NCI-H146 treated with DMSO at 0.1 percent for 48 hours (cell line): ENCODE measurements around the gene ARAP1.

Experiments
- DNase-seq: peaks from one replicate; lab custom pipeline; 2025; ENCODE audit not compliant: unreplicated experiment; lab: John Stamatoyannopoulos, UW

ARAP1 gene

DNA sequence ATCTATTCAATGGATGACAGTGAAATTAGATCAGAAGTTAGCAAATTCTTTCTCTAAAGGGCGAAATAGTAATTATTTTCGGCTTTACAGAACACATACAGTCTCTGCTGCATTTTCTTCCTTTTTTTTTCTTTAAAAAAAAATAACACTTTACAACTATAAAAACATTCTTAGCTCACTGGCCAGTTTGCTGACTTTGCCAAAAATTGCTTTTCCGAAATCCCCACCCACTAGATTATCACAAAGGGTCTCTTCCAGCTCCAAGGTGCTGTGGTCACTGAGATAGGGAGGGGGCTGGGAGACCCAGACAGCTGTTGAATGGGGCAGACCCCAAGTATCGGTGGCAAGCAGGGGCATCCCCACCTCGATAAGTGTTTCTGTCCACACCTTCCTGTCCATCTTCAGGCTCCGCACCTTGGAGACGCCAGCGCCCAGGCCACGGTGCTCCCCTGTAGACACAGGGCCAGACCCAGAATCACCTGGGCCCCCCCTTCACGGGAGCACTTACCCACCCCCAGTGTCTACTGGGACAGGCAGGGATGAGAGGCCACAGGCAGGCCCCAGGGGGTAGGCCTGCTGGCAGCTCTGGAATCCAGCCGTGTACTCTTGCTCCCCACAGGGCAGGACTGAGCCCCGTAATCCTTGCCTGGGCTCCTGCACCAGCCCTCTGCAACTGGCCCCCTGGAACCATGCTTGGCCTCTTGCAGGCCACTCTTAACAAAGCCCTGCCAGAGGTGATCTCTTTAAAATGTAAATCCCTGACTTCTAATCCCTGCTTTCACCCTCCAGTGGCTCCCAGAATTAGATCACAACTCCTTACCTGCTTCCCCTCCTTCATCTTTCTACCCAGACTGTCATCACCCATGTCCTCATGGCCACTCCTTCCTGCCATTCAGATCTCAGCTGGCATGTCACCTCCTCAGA is 46.5 kb downstream of the ARAP1 start:
- DNase-seq: no peak

DNA sequence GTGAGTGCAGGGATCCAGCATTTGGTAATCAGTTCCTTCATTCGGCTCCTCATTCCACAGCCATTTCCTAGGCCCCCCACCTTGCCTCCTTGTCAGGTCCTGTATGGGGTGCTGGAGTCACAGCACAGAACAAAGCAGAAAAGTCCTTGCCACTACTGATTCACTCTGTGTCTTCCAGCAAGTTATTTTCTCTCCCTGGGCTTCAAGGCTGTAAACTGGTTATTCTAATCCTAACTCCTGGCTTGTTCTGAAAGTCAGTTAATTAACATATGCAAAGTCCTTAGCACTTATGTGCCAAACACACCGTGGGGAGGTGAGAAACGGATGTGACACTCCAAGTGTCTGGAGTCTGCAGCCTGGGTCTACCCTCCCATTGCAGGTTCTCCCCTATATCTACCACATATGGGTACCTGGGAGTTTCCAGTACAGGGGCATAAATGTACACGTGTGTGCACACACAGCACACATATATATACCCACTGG is 47.4 kb downstream of the ARAP1 start:
- no peak for DNase-seq

DNA sequence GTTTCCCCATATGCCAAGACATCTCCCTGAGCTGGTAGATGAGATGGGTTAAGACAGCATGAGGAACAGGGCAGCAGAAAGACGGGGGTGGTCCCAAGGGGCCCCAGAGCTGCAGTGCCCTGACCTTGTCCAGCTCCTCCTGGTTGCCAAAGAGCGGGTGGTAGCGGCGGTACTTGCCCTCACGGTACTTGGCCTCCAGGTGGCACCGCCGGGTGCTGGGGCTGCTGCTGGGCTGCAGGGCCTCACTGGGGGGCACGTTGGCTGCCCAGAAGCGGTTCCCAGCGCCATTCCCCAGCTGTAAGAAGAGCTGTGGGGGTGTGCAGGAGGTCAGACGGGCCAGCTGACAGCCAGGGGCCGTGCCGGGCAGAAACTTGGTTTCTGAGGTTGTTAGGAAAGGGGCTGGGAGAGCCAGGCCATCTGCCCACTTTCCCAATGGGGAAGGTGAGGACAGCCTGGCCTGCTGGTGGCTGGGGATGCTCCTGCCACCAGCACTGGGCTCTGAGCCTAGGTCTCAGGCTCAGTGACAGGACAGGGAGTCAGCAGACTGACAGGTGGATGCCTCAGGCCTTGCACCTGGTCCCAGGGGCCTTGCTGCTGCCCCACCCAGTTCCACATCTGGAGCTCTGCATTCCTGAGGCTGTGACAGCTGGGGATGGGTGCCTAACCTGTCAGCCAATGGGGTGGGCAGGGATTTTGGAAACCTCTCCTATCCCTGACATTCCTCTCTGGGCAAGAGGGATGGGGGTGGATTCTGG is 48.0 kb downstream of the ARAP1 start:
- no peak for DNase-seq

DNA sequence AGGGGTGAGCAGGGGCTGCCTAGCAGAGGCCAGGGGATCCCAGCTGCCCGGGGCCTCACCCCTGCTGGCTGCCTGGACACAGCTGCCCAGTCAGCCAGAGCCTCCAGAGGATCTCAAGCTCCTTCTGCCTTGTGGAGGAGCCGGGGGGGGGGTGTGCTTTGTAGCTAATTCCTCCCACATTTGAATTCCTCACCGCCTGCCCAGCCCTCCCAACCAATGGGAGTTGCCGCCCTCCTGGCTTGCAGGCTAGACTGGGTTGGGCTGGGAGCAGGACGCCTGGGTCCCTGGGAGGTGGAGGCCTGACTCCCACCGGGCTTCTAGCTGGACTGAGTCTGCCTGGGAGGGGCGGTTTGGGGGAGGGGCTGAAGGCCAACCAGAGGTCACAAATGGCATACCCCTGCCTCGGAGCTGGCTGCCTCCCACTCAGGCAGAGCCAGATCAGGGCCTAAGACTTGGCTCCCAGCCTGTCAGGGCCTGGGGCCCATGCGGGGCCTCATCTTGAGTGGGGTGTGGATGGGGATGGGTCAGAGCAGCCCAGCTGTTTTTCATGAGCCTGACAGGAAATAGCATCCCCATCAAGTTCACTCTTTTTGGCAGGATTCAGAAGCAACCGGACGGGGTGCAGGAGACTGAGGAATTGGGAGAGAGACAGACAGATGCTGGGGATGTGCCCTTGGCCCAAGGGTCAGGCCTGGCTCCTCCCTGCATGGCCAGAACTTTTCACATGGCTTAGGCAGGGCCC is 48.8 kb downstream of the ARAP1 start:
- DNase-seq: no peak

DNA sequence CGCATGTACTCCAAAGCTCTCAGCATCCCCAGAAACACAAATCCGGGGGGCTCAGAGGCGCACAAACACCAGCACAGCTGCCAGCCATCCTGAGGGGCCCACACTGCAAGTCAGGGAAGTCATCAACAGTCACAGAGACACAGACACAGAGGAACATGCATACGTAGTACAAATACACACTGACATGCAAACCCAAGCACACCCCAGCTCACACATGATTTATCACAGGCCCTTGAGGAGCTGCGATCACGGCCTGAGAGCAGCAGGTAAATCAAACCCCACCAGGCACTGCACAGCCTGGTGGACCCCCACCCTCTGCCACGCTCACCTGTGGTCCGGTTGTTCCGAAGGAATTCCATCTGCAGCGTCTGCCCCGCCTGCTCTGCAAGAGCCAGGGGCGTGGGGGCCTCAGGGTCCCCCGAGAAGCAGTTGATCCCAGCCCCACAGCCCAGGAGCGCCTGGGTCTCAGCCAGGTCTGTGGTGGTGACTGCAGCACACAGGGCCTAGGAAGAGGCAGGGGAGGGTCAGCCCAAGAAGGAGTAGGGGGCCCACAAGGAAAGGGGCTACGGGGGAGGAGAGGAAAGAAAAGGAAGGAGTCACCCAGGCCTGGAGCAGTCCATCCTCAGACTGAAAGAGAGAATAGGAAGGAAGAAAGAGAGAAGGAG is 49.5 kb downstream of the ARAP1 start:
- no peak for DNase-seq

DNA sequence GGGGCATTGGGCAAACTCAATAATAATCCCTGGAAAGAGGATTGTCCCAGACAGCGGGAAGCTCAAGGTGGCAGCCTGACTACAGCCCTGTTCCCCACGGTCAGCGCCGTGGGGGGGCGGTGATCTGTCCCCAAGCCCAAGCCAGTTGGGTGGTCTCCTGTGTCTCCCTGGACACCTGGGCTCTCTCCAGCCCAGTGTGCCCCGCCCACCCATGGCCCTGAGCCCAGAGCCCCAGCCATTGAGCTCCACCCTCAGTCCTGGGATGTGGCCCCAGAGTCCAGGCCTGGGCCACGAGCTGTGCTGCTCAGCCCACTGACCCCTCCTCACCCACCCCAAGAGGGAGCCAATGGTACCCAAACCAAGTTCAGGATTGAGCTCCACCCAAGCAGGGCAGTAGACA is 50.1 kb downstream of the ARAP1 start:
- DNase-seq: no peak

DNA sequence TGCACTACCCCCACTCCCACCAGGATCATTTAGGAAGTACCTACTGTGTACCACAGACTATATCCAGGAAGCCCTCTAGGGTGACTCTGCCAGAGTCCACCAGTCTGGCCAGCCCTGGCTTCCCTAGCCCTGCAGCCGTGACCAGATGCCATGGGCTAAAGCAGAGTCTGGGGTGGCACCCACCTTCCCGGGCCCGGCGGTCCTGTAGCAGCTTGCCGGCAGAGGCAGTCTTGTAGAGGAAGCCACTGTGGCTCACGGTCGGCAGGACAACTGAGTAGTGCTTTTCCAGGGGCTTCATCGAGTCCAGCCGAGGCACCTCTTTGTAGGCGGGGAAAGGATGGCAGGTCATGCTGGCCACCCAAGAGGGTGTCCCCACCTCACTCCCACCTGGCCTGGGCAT is 50.7 kb downstream of the ARAP1 start:
- no peak for DNase-seq

DNA sequence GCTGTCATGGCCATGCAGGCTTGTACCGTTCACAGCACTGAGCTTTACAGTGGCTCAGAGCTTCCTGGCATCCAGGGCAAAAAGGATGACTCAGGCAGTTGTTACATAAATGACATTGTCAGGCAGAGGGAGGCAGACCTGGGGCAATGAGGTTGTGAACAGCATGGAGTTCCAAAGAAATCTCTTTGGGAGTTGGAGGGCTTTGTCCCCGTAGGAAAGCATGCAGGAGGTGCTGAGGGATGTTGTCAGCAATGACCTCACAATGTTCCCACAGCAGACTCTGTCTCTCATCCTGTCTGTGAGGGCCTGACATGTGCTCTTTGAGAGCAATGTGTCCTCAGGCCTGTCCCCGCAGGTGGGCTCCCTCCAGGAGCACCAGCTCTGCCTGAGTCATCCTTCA is 52.1 kb downstream of the ARAP1 start:
- no peak for DNase-seq

DNA sequence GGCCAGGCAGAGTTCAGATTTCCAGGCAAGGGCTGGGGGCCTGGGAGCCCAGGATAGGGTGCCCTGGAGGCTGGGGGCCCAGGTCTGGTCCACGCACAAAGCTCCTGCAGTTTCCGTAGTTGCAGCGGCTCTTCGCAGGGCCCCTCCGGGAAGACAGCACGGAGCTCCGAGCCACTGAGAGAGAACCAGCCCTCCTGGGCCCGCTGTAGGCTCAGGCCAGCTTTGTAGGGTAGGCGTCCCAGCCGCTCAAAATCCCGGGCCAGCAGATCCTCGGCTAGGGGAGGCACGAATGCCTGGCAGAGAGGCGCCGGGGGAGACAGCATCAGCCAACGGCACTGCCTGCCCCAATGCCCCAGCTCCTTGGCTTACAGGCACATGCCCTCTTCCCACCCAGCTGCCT is 54.4 kb downstream of the ARAP1 start:
- DNase-seq: no peak

DNA sequence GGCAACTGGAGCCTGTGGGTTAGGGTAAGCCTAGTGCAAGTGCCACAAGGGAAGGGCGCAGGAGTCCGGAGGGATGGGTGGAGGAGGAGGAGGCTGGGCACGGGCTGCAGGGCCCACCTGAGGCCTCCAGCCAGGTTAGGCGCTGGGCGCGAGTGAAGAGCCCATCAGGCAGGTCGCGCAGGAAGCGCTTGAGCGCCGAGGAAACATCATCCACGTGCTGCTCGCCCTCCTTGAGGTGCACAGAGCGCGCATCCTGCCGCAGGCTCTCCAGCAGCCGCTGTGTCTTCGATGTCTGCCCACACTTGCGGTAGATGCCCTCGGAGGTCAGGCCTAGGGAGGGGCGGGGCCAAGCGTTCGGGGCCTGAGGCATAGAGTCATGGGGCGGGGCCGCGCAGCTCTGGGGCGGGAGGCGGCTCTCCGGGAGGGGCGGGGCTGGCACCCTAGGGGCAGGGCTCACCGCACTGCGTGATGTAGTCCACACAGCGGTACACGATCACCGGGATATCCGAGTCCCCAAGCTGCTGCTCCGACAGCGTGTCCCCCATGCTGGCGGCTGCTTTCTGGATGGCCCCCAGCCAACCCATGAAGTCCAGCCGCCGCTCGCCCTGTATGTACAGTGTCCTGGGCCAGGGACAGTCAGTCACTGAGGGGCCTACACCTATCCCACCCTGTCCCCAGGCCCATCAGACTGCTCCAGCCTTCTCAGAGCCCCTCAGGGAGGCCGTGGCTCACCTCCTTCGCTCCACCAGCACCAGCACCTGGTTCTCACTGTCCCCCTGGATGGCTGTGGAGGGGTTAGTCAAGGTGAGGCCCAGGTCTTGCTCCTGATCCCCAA is 55.1 kb downstream of the ARAP1 start:
- DNase-seq: no peak

DNA sequence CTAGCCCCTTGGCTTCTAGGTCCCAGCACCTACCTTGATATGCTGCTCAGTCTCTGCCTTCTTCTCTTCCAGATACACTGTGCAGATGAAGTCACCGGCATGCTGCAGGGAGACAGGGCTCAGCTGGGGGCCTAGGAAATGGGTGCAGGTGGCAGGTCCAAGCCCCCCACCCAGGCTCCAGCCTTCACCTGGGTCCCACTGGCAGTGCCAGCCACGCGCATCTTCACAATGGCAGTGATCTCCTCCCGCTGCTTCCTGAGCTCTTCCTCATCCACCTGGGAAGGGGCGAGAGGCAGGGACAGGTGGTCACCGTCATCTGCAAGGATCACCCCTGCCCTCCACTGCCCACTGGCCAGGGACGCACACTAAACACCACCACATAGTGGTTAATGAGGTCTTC is 56.9 kb downstream of the ARAP1 start:
- no peak for DNase-seq

DNA sequence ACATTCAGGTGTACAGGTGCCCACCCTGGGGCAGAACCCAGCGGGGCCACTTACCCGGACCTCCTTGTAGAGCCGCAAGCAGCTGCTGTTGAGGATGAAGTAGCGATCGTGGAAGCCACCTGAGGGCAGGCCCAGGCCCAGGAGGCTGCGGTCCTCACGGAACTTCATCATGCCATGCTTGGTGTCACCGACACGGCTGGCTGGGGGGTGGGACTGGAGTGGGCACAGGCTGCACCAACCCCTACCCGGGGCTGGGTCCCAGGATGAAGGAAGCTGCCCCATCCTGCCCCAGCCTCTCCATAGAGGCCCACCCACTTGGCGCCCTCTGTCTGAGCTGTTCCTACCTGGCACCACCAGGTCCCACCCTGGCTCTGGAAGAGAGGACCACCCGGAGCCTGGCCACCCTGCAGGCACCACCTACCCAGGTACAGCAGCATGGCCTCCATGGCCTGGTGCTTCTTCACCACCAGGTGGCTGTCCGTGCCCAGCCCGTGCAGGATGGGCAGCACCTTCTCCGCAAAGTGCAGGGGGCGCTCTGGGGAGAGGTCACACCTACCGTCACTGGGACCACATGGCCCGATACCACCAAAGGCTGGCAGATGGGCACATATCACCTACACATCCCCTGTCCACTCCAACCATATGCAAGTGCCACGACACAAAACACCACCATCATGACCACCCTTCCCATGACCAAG is 58.8 kb downstream of the ARAP1 start:
- DNase-seq: no peak

DNA sequence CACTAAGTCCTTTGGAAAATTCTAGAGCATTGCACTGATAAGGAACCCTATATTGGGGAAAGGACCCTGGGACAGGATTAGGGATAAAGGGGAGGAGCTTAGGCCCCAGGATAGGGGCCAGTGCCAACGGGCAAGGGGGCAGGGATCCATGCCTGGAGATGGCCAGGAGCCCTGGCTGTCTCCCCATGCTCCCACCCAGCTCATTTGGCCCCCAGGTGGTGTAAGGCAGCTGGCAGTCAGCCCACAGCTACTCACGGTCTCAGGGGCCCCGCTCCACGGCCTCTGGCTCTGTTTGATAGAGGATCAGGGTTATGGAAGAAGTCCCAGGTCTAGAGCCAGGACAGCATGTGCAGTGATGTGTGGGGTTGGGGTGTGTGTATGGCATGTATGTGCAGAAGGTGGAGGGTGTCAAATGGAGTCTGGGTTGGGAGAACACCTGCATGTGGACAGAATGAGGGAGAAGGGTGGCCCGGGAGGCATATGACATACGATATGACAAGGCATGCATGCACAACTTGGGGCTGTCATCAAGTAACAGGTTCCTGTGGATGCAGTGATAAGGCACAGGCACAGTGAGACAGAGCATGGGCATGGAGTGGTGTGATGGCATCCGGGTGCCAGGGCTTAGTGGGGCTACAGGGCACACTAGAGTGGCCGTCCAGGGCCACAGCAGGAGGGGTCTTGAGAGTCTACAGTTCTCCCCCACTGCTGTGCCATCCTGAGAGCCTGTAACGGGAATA is 59.5 kb downstream of the ARAP1 start:
- no peak for DNase-seq

DNA sequence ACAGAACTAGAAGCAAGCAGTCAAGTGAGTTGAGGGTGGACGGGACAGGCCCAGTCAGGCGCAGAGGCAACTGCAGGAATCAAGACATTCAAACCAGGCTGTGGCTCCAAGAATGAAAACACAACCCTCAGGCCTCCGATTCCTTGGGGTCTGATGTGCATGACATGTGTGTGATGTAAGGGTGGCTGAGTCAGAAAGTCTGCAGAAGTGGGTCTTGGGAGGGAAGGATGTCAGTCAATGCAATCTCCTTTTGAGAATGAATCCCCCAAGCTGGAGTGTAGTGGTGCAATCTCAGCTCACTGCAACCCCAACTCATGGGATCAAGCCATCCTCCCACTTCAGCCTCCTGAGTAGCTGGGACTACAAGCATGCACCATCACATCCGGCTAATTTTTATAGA is 62.0 kb downstream of the ARAP1 start:
- no peak for DNase-seq

DNA sequence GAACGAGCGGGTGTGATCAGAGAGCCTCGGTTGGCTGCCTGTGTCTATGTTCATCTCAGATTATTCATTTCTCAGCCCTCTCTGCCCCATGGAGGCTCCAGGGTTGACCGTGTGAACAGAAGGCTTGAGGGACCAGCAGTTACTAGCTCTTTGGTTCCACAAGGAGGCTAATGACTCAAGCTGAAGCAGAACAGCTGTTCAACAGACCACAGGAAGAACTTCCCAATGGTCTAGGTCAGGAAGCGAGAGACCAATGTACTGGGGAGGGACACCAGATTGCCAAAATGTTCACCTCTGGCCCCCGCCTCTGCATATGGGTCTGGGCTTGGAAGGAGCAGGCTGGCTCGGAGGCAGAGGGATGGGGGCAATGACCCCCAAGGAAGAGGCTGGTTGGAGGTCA is 63.3 kb downstream of the ARAP1 start:
- DNase-seq: no peak

DNA sequence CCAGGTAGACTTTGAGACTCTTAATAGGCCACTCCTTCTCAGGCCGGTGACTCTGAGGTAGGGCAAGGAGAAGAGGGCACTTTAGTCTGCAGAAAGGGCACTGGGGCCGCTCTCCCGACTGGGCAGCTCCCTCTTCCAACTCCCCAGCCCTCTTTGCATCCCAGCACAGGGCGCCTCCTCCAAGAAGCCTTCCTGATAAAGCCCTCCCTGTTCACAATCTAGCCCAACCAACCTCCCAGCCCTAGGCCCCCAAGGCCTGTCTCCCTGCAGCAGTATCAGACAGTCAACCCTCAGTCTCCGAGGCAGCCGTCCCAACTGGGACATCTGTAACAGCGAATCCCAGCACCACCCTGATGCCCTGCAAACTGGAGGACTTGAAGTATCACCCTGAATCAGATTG is 63.7 kb downstream of the ARAP1 start:
- DNase-seq: no peak

DNA sequence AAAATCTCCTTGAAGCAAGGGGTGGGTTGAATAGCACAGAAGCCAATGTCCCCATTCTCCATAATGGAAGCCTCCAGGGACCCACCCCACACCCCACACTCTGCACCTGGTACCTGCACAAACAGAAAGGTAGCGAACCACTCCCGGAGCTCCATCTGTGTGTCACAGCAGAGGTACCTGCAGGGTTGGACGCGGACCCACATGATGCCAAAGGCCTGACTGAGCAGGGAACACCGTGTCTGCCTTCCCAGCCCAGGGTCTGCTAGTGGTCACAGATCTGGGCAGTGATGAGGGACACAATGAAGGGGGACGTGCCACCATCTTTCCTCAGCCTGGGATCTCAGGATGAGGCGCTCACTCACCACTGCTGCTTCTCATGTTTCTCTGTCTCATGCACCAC is 64.9 kb downstream of the ARAP1 start:
- DNase-seq: no peak

DNA sequence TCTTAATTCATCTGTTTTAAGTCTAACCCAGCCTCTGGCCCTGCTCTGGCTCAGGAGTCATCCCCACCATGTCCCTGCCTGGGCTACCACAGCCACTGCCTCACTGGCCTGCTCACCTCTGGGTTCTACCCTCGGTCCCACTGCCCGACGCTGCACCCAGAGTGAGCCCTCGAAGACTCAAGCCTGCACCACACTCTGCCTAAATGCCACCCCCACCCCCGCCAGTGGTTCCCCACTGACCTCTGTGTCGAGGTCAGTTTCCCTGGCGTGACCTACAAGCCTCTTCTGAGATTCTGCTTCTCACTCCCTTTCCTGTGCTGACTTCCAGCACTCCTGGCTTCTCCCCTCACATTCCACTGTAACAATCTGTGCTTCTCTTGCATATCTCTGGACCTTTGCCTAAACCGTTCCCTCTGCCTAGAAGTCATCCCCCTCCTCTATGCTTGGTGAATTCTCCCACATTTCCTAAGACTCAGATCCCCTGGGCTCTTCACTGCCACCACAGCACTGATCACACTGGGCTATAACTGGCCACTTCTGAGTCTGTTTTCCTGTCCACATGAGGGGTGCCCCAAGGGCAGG is 65.5 kb downstream of the ARAP1 start:
- DNase-seq: no peak
